GM10266 (cell line): Measurements from ENCODE around the gene FMN2.

Source experiments
- DNase-seq: peaks from one replicate; pipeline ENCODE4 v3.0.0; 2012; ENCODE audit errors: extremely low spot score
- CTCF ChIP-seq: IDR thresholded peaks from 2 replicates; pipeline ENCODE4 v1.5.1; 2012; ENCODE audit warnings: mild to moderate bottlenecking, low read depth; ENCODE audit not compliant: control insufficient read depth, insufficient read depth; ENCODE audit errors: missing control alignments

The FMN2 gene

GRCh38 chr1:240366636-240367035 lies 275.0 kb downstream of the FMN2 start:
- DNase-seq, result no peak
- no peak for TF ChIP-seq CTCF

- no peak for DNase-seq
- TF ChIP-seq CTCF, result no peak
Measured at GRCh38 chr1:240385551-240385950, 293.9 kb downstream of the FMN2 start.

GRCh38 chr1:240385985-240386978 lies 294.6 kb downstream of the FMN2 start:
- no peak for DNase-seq
- TF ChIP-seq CTCF, result no peak

GRCh38 chr1:240387051-240387450 lies 295.4 kb downstream of the FMN2 start:
- no peak for DNase-seq
- no peak for TF ChIP-seq CTCF

- no peak for TF ChIP-seq CTCF
- no peak for DNase-seq
Measured at GRCh38 chr1:240391660-240392260, 300.1 kb downstream of the FMN2 start.

GRCh38 chr1:240394353-240394752 lies 302.7 kb downstream of the FMN2 start:
- TF ChIP-seq CTCF, result no peak
- no peak for DNase-seq

- DNase-seq, result no peak
Measured at GRCh38 chr1:240395336-240395735, 303.7 kb downstream of the FMN2 start.

More at GRCh38 chr1:240395336-240395735, 303.7 kb downstream of the FMN2 start:
- TF ChIP-seq CTCF, result no peak
